Measurements from ENCODE around the gene BABAM2. TPM values are rescaled to one million over a fixed set of nuclear protein-coding genes. Genes with fewer than 3 reads are reported as not detected.
A peak's percentile ranks its signal among the peaks of the same experiment; 100 is the strongest.

BABAM2 gene
- total RNA-seq, 1 experiment from 2014 or later: 57.6 TPM

DNA sequence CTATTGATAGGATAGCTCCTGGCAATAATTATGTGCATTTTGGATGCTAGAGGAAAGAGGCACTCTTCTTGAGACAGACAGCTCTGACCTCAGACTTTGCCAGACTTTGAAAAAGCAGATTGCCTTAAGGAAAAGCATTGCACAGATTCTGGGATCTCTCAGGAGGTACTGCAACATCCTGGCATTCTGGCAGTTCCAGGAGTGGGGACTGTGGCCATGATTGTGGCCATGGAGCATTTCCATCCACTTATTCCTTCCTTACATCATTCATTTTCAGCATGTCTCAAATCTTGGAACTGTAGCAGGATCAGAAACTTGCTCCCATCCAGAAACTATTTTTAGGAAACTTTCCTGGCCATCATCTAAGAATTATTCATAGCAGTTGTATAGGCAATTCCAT is 357.2 kb downstream of the BABAM2 start:
- intact Hi-C loops (cut with micrococcal nuclease): no loop called here
- BruUV-seq (replicated peaks): no TSS peak

DNA sequence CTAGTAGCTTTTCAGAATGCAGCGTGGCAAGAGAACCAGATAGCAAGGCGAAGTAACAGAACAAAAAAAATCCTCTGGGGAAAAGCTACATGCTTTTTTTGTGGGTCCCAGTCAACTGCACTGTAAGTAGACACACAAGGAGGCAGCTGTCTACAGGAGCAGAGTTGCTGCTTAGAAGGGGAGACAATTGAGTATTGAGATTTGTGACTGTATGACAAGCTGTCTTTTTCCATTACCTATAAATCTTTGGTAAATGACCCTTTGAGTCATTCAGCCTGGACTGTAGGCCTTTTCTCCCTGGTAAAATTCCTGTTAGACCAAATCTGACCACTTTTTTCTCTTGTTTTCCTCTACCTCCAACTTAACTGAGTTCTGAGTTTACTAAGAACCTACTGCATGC is 358.0 kb downstream of the BABAM2 start:
- CTCF ChIA-PET: interaction anchor here (0.7 to 1.4 kb wide), 4 partner anchors 8 to 869 kb away, joined by 3 to 4 read pairs (median 3); no protein-coding TSS in a partner anchor
- no peaks in the 10 kb centered on the region for H3K9me3 Mint-ChIP-seq (ENCODE audit: unreplicated experiment)

More for the DNA sequence above, 357.2 kb downstream of the BABAM2 start:
- Mint-ChIP-seq H3K27ac (ENCODE audit: low read depth, unreplicated experiment) (no peak overlapping the region), H3K4me1 (ENCODE audit: insufficient read depth, unreplicated experiment) (peaks cover 7% of the 10 kb centered on the region), H3K4me3 (ENCODE audit: unreplicated experiment) (no peak overlapping the region), H3K36me3 (ENCODE audit: insufficient read depth, unreplicated experiment) (peaks cover 12% of the 10 kb centered on the region), H3K27me3 (ENCODE audit: insufficient read depth, unreplicated experiment) (no peaks in the 10 kb centered on the region), H3K9me3 (ENCODE audit: unreplicated experiment) (no peaks in the 10 kb centered on the region)
- DNase-seq (ENCODE audit: unreplicated experiment): no peak
- CTCF ChIA-PET: no interaction called here
- POLR2A ChIA-PET: no interaction called here
- TF ChIP-seq, protein P1, sequence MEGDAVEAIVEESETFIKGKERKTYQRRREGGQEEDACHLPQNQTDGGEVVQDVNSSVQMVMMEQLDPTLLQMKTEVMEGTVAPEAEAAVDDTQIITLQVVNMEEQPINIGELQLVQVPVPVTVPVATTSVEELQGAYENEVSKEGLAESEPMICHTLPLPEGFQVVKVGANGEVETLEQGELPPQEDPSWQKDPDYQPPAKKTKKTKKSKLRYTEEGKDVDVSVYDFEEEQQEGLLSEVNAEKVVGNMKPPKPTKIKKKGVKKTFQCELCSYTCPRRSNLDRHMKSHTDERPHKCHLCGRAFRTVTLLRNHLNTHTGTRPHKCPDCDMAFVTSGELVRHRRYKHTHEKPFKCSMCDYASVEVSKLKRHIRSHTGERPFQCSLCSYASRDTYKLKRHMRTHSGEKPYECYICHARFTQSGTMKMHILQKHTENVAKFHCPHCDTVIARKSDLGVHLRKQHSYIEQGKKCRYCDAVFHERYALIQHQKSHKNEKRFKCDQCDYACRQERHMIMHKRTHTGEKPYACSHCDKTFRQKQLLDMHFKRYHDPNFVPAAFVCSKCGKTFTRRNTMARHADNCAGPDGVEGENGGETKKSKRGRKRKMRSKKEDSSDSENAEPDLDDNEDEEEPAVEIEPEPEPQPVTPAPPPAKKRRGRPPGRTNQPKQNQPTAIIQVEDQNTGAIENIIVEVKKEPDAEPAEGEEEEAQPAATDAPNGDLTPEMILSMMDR (IDR thresholded peaks at IDR 0.05; ENCODE audit: unreplicated experiment): no peak

DNA sequence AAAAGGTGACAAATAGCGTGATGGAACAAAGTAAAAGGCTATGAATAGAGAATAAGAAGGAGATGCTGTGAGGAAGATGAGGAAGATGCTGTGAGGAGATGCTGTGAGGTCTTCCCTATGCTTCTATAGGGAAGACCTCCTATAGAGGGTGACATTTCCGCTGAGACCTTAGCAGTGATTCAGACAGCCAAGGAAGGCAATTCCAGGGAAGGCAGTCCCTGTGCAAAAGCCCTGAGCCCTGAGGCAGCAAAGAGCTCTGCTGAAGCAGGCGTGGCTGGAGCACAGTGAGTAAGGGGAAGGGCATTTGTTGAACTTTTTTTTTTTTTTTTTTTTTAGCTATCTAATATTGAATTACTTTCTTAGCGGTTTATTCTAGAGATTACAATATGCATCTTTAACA is 359.5 kb downstream of the BABAM2 start:
- POLR2A ChIA-PET: interaction anchor here (0.6 to 4.5 kb wide), 26 partner anchors 9 to 496 kb away, joined by 3 to 38 read pairs (median 4); partner anchors contain the start of gene FOSL2

More for the DNA sequence above, 358.0 kb downstream of the BABAM2 start:
- intact Hi-C loops (cut with micrococcal nuclease): no loop called here
- Mint-ChIP-seq H3K4me3 (ENCODE audit: unreplicated experiment) (no peak overlapping the region), H3K36me3 (ENCODE audit: insufficient read depth, unreplicated experiment) (peaks cover 12% of the 10 kb centered on the region), H3K27me3 (ENCODE audit: insufficient read depth, unreplicated experiment) (no peaks in the 10 kb centered on the region), H3K4me1 (ENCODE audit: insufficient read depth, unreplicated experiment) (peaks cover 7% of the 10 kb centered on the region), H3K27ac (ENCODE audit: low read depth, unreplicated experiment) (peak overlapping the region; percentile 47)
- POLR2A ChIA-PET: interaction anchor here (0.9 to 4.5 kb wide), 6 partner anchors 10 to 488 kb away, joined by 3 to 38 read pairs (median 16); no protein-coding TSS in a partner anchor
- BruUV-seq (replicated peaks): no TSS peak
- no peak for DNase-seq (ENCODE audit: unreplicated experiment)
- TF ChIP-seq, protein P1 (IDR thresholded peaks at IDR 0.05; ENCODE audit: unreplicated experiment): no peak

GRCh38 chr2:28251337-28251736 is 360.8 kb downstream of the BABAM2 start:
- Mint-ChIP-seq H3K27me3 (ENCODE audit: insufficient read depth, unreplicated experiment) (no peaks in the 10 kb centered on the region), H3K36me3 (ENCODE audit: insufficient read depth, unreplicated experiment) (peaks cover 10% of the 10 kb centered on the region), H3K4me1 (ENCODE audit: insufficient read depth, unreplicated experiment) (peaks cover 7% of the 10 kb centered on the region), H3K27ac (ENCODE audit: low read depth, unreplicated experiment) (no peak overlapping the region), H3K9me3 (ENCODE audit: unreplicated experiment) (no peaks in the 10 kb centered on the region), H3K4me3 (ENCODE audit: unreplicated experiment) (no peak overlapping the region)
- intact Hi-C loops (cut with micrococcal nuclease): no loop called here
- POLR2A ChIA-PET: interaction anchor here (0.7 to 4.5 kb wide), 12 partner anchors 10 to 157 kb away, joined by 3 to 38 read pairs (median 7); partner anchors contain the start of gene FOSL2
- CTCF ChIA-PET: no interaction called here
- no TSS peak for BruUV-seq (replicated peaks)
- DNase-seq (ENCODE audit: unreplicated experiment): no peak
- TF ChIP-seq, protein P1 (IDR thresholded peaks at IDR 0.05; ENCODE audit: unreplicated experiment): no peak

More for the DNA sequence above, 359.5 kb downstream of the BABAM2 start:
- peaks cover 7% of the 10 kb centered on the region for H3K4me1 Mint-ChIP-seq (ENCODE audit: insufficient read depth, unreplicated experiment)
- intact Hi-C loops (cut with micrococcal nuclease): no loop called here
- no peaks in the 10 kb centered on the region for H3K9me3 Mint-ChIP-seq (ENCODE audit: unreplicated experiment)
- peaks cover 12% of the 10 kb centered on the region for H3K36me3 Mint-ChIP-seq (ENCODE audit: insufficient read depth, unreplicated experiment)
- CTCF ChIA-PET: interaction anchor here (0.6 to 1.7 kb wide), 12 partner anchors 9 to 527 kb away, joined by 3 to 10 read pairs (median 4); no protein-coding TSS in a partner anchor
- TF ChIP-seq, protein P1 (IDR thresholded peaks at IDR 0.05; ENCODE audit: unreplicated experiment): no peak
- DNase-seq (ENCODE audit: unreplicated experiment): peak; percentile 82
- H3K27me3 Mint-ChIP-seq (ENCODE audit: insufficient read depth, unreplicated experiment): no peaks in the 10 kb centered on the region
- no peak overlapping the region for H3K27ac Mint-ChIP-seq (ENCODE audit: low read depth, unreplicated experiment)
- peak overlapping the region; percentile 18 for H3K4me3 Mint-ChIP-seq (ENCODE audit: unreplicated experiment)
- no TSS peak for BruUV-seq (replicated peaks)

Measured in MCF 10A (cell line).